MM.1S (cell line): ENCODE measurements around the gene DCP1B.

ENCODE experiments used
- DNase-seq: peaks from one replicate; pipeline ENCODE4 v3.0.0-alpha.2; 2015
- H2AFZ ChIP-seq: fragments of 300-600 bp; sonication (generic); 2 replicates; pipeline ENCODE4 v1.6.0; 2016; ENCODE audit warnings: antibody characterized with exemption, low read length
- H3F3A ChIP-seq: fragments of 300-600 bp; sonication (generic); 2 replicates; pipeline ENCODE4 v1.6.1; 2016; ENCODE audit warnings: mild to moderate bottlenecking, antibody characterized with exemption, low read length, moderate library complexity, mixed read lengths; ENCODE audit not compliant: insufficient read depth
- H3K27ac ChIP-seq: fragments of 300-600 bp; sonication (generic); 2 replicates; pipeline ENCODE4 v1.5.1; 2016; ENCODE audit warnings: mild to moderate bottlenecking, low read length
- H3K27me3 ChIP-seq: fragments of 300-600 bp; sonication (generic); replicated peaks from 2 replicates; pipeline ENCODE4 v1.6.0; 2016; ENCODE audit warnings: low read length; ENCODE audit not compliant: insufficient read depth
- H3K36me3 ChIP-seq: fragments of 300-600 bp; sonication (generic); replicated peaks from 2 replicates; pipeline ENCODE4 v1.6.1; 2016; ENCODE audit warnings: mild to moderate bottlenecking, low read length, mixed read lengths; ENCODE audit not compliant: insufficient read depth
- H3K4me1 ChIP-seq: fragments of 300-600 bp; sonication (generic); 2 replicates; pipeline ENCODE4 v1.6.1; 2016; ENCODE audit warnings: low read length, mixed read lengths
- H3K4me2 ChIP-seq: fragments of 300-600 bp; sonication (generic); 2 replicates; pipeline ENCODE4 v1.6.0; 2016; ENCODE audit warnings: low read depth, low read length
- H3K4me3 ChIP-seq: fragments of 300-600 bp; sonication (generic); 2 replicates; pipeline ENCODE4 v1.5.1; 2016; ENCODE audit warnings: low read length, mixed read lengths
- H3K79me2 ChIP-seq: fragments of 300-600 bp; sonication (generic); 2 replicates; pipeline ENCODE4 v1.6.1; 2016; ENCODE audit warnings: mixed run types, low read length, mixed read lengths
- H3K9ac ChIP-seq: fragments of 300-600 bp; sonication (generic); 2 replicates; pipeline ENCODE4 v1.6.1; 2016; ENCODE audit warnings: low read length, mixed read lengths
- H3K9me2 ChIP-seq: fragments of 300-600 bp; sonication (generic); replicated peaks from 2 replicates; pipeline ENCODE4 v1.6.1; 2016; ENCODE audit warnings: mild to moderate bottlenecking, low read length, mixed read lengths; ENCODE audit not compliant: insufficient read depth
- H3K9me3 ChIP-seq: fragments of 300-600 bp; sonication (generic); replicated peaks from 2 replicates; pipeline ENCODE4 v1.6.1; 2016; ENCODE audit warnings: mild to moderate bottlenecking, low read length, mixed read lengths; ENCODE audit not compliant: insufficient read depth
- H4K20me1 ChIP-seq: fragments of 300-600 bp; sonication (generic); 2 replicates; pipeline ENCODE4 v1.6.1; 2016; ENCODE audit warnings: mild to moderate bottlenecking, low read length, moderate library complexity, mixed read lengths; ENCODE audit not compliant: insufficient read depth
- EZH2 ChIP-seq: fragments of 300-600 bp; sonication (generic); optimal IDR thresholded peaks from 2 replicates; pipeline ENCODE3; 2017; ENCODE audit warnings: low read depth, mild to moderate bottlenecking, antibody characterized with exemption, low read length, mixed read lengths
- EZH2phosphoT487 ChIP-seq: fragments of 300-600 bp; sonication (generic); IDR thresholded peaks from 2 replicates; pipeline ENCODE4 v1.6.1; 2018; ENCODE audit warnings: antibody characterized with exemption, low read length
- TF ChIP-seq, protein P1 (sequence below): fragments of 300-600 bp; sonication (generic); IDR thresholded peaks from 2 replicates; pipeline ENCODE4 v1.5.1; 2016; ENCODE audit warnings: antibody characterized with exemption, low read length, mixed read lengths

DCP1B gene

GRCh38 chr12:2032506-2032905 is 28.2 kb upstream of the DCP1B start:
- Histone ChIP-seq H3K27ac (no peak overlapping the region), H3K27me3 (no peaks in the 10 kb centered on the region), H3K4me2 (no peak overlapping the region), H3K9ac (no peak overlapping the region), H3K79me2 (no peaks in the 10 kb centered on the region), H3K36me3 (no peaks in the 10 kb centered on the region), H3K9me3 (no peaks in the 10 kb centered on the region), H3K4me1 (0 out of 2 replicates have a peak, but pooled peaks cover 4% of the 10 kb centered on the region), H4K20me1 (no peaks in the 10 kb centered on the region), H3K4me3 (no peak overlapping the region), H2AFZ (no peak overlapping the region), H3K9me2 (no peaks in the 10 kb centered on the region), H3F3A (no peaks in the 10 kb centered on the region)
- DNase-seq, result no peak
- no peak for TF ChIP-seq EZH2phosphoT487
- no peak for TF ChIP-seq EZH2
- TF ChIP-seq, protein P1, sequence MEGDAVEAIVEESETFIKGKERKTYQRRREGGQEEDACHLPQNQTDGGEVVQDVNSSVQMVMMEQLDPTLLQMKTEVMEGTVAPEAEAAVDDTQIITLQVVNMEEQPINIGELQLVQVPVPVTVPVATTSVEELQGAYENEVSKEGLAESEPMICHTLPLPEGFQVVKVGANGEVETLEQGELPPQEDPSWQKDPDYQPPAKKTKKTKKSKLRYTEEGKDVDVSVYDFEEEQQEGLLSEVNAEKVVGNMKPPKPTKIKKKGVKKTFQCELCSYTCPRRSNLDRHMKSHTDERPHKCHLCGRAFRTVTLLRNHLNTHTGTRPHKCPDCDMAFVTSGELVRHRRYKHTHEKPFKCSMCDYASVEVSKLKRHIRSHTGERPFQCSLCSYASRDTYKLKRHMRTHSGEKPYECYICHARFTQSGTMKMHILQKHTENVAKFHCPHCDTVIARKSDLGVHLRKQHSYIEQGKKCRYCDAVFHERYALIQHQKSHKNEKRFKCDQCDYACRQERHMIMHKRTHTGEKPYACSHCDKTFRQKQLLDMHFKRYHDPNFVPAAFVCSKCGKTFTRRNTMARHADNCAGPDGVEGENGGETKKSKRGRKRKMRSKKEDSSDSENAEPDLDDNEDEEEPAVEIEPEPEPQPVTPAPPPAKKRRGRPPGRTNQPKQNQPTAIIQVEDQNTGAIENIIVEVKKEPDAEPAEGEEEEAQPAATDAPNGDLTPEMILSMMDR, result no peak

DNA sequence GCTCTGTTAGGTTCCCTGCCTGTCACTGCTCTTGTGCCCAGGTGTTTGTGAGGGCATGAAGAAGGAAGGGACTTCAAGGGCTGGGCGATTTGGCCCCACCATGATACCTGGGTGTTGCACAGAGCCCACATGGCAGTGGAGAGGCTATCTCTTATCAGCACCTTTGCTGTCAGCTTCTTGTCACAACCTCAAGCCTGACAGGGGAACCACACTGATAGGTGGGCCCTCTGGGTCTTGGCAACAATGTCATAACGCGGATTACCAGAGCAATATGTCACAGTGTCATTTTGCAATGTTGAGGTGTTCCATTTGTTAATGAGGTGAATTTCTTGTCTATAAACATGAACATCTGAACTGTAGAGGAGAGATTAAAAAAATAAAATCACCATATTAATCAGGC is 25.6 kb upstream of the DCP1B start:
- TF ChIP-seq EZH2, result no peak
- TF ChIP-seq, protein P1, result no peak
- TF ChIP-seq EZH2phosphoT487, result no peak
- Histone ChIP-seq H3K9me2 (no peaks in the 10 kb centered on the region), H3K9me3 (no peaks in the 10 kb centered on the region), H3F3A (no peaks in the 10 kb centered on the region), H2AFZ (no peak overlapping the region), H3K27me3 (no peaks in the 10 kb centered on the region), H3K4me1 (0 out of 2 replicates have a peak, but pooled peaks cover 4% of the 10 kb centered on the region), H4K20me1 (no peaks in the 10 kb centered on the region), H3K36me3 (no peaks in the 10 kb centered on the region), H3K9ac (no peak overlapping the region), H3K4me2 (no peak overlapping the region), H3K79me2 (no peaks in the 10 kb centered on the region), H3K4me3 (no peak overlapping the region), H3K27ac (no peak overlapping the region)
- no peak for DNase-seq

DNA sequence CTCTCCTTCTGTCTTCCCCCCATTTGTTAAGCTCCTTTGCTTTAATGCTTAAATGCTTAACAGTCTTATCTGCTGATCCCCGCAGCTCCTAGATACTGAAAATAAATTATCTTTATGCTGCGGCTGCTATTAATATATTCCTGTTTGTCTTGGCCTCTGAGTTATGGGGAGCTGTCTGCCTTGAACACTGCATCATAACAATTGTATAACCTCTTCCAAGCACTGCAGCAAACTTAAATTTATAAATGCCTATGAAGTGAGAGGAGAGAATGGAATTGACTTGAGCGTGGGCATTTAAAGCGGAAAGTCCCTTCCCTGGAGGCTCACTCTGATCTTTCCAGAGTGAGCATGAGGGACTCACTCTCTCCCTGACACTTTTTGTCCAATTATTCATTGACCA is 23.1 kb upstream of the DCP1B start:
- Histone ChIP-seq H3K4me1 (no peaks in the 10 kb centered on the region), H3K27ac (no peak overlapping the region), H3K9me3 (no peaks in the 10 kb centered on the region), H3K4me3 (no peak overlapping the region), H3K9me2 (no peaks in the 10 kb centered on the region), H3K36me3 (no peaks in the 10 kb centered on the region), H3K9ac (no peak overlapping the region), H3K4me2 (no peak overlapping the region), H3K27me3 (no peaks in the 10 kb centered on the region), H3K79me2 (no peaks in the 10 kb centered on the region), H2AFZ (no peak overlapping the region), H3F3A (no peaks in the 10 kb centered on the region), H4K20me1 (no peaks in the 10 kb centered on the region)
- TF ChIP-seq EZH2phosphoT487 (no peak), EZH2 (no peak)
- TF ChIP-seq, protein P1, result no peak
- no peak for DNase-seq
